Cardiac muscle cell (in vitro differentiated cells and primary cell): ENCODE measurements around the gene FOXR2. TPM values are rescaled to one million over a fixed set of nuclear protein-coding genes. Genes with fewer than 3 reads are reported as not detected.

Experiments
- DNase-seq, 2 donors: peaks; one replicate each; pipeline versions ENCODE4 v3.0.0 to v3.0.0-alpha.2; 2010 to 2017; ENCODE audit warnings: low read depth in 1 of 2, low spot score in 1 of 2
- H3K27ac ChIP-seq: fragments of 200-600 bp; sonication (generic); 2 replicates; pipeline ENCODE4 v1.5.1; 2016
- H3K27me3 ChIP-seq: fragments of 200-600 bp; sonication (generic); 2 replicates; pipeline ENCODE4 v1.6.0; 2016; ENCODE audit warnings: control low read depth
- H3K36me3 ChIP-seq: fragments of 200-600 bp; sonication (generic); 2 replicates; pipeline ENCODE4 v1.5.1; 2016; ENCODE audit warnings: control low read depth
- H3K4me1 ChIP-seq: fragments of 200-600 bp; sonication (generic); 2 replicates; pipeline ENCODE4 v1.8.1; 2017; ENCODE audit warnings: low read depth, mild to moderate bottlenecking, mixed run types
- H3K4me3 ChIP-seq: fragments of 200-600 bp; sonication (generic); 2 replicates; pipeline ENCODE4 v1.5.1; 2016; ENCODE audit warnings: mild to moderate bottlenecking
- H3K9me3 ChIP-seq: fragments of 200-600 bp; sonication (generic); 2 replicates; pipeline ENCODE4 v1.5.1; 2017; ENCODE audit warnings: low read depth, mild to moderate bottlenecking, control low read depth
- polyA plus RNA-seq: library from polyadenylated mRNA; unstranded; fragments of >200 nt; fragmentation: Nextera tagmentation; extraction: Ambion mirVana; gene quantifications from 2 replicates; pipeline ENCODE4 v1.2.1, GENCODE V29; 2016
- total RNA-seq: library from RNA; depleted of rRNA; stranded (reverse); fragments of >200 nt; gene quantifications from 2 replicates; pipeline ENCODE4 v1.2.3, GENCODE V29; 2016
- TF ChIP-seq, protein P1 (sequence below): IDR thresholded peaks from 2 replicates; pipeline ENCODE4 v1.5.1; 2012; ENCODE audit warnings: low read depth, mild to moderate bottlenecking, low read length

Gene FOXR2
- total and polyA plus RNA-seq, 2 experiments from 2014 or later, result not detected

- H3K27ac ChIP-seq, result no peak overlapping the region
- DNase-seq, result no peak
- no peaks in the 10 kb centered on the region for H3K9me3 ChIP-seq
- TF ChIP-seq, protein P1, sequence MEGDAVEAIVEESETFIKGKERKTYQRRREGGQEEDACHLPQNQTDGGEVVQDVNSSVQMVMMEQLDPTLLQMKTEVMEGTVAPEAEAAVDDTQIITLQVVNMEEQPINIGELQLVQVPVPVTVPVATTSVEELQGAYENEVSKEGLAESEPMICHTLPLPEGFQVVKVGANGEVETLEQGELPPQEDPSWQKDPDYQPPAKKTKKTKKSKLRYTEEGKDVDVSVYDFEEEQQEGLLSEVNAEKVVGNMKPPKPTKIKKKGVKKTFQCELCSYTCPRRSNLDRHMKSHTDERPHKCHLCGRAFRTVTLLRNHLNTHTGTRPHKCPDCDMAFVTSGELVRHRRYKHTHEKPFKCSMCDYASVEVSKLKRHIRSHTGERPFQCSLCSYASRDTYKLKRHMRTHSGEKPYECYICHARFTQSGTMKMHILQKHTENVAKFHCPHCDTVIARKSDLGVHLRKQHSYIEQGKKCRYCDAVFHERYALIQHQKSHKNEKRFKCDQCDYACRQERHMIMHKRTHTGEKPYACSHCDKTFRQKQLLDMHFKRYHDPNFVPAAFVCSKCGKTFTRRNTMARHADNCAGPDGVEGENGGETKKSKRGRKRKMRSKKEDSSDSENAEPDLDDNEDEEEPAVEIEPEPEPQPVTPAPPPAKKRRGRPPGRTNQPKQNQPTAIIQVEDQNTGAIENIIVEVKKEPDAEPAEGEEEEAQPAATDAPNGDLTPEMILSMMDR, result no peak
- no peaks in the 10 kb centered on the region for H3K36me3 ChIP-seq
- no peak overlapping the region for H3K4me3 ChIP-seq
- H3K4me1 ChIP-seq, result no peaks in the 10 kb centered on the region
- H3K27me3 ChIP-seq, result no peaks in the 10 kb centered on the region
These were observed 25.2 kb downstream of the FOXR2 start for GRCh38 chrX:55648434-55648833.

GRCh38 chrX:55659931-55660330, 36.7 kb downstream of the FOXR2 start:
- no peaks in the 10 kb centered on the region for H3K4me1 ChIP-seq
- no peaks in the 10 kb centered on the region for H3K36me3 ChIP-seq
- no peak for DNase-seq
- TF ChIP-seq, protein P1, result no peak
- no peak overlapping the region for H3K4me3 ChIP-seq
- H3K27ac ChIP-seq, result no peak overlapping the region
- H3K9me3 ChIP-seq, result no peaks in the 10 kb centered on the region
- no peaks in the 10 kb centered on the region for H3K27me3 ChIP-seq

- no peak overlapping the region for H3K4me3 ChIP-seq
- TF ChIP-seq, protein P1, result no peak
- H3K27ac ChIP-seq, result no peak overlapping the region
- no peaks in the 10 kb centered on the region for H3K4me1 ChIP-seq
- H3K36me3 ChIP-seq, result no peaks in the 10 kb centered on the region
- H3K27me3 ChIP-seq, result no peaks in the 10 kb centered on the region
- no peak for DNase-seq
- H3K9me3 ChIP-seq, result no peaks in the 10 kb centered on the region
These were observed 40.4 kb downstream of the FOXR2 start for GRCh38 chrX:55663584-55663983.

DNA sequence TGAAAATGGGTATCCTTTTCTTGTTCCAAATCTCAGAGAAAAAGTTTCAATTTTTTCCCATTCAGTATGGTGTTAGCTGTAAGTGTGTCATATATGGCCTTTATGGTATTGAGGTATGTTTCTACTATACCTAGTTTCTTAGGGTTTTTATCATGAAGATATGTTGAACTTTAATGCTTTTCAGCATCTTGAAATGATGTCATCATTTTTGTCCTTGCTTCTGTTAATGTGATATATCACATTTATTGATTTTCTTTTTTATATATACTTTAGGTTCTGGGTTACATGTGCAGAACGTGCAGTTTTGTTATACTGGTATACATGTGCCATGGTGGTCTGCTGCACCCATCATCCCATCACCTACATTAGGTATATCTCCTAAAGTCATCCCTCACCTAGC, 44.9 kb downstream of the FOXR2 start:
- no peaks in the 10 kb centered on the region for H3K36me3 ChIP-seq
- DNase-seq, result no peak
- no peak overlapping the region for H3K27ac ChIP-seq
- no peaks in the 10 kb centered on the region for H3K27me3 ChIP-seq
- H3K9me3 ChIP-seq, result no peaks in the 10 kb centered on the region
- H3K4me3 ChIP-seq, result no peak overlapping the region
- H3K4me1 ChIP-seq, result no peaks in the 10 kb centered on the region
- TF ChIP-seq, protein P1, result no peak

Other genes with a start within 250 kb of the FOXR2 start
- 65.7 and 88.9 TPM in 2 replicates for gene MAGEH1, start 171.3 kb upstream of the FOXR2 start, total RNA-seq
- gene MAGEH1, start 171.3 kb upstream of the FOXR2 start, polyA plus RNA-seq, result 80.4 and 86.7 TPM in 2 replicates
- gene USP51, start 133.6 kb upstream of the FOXR2 start, total RNA-seq, result 4.8 and 7.3 TPM in 2 replicates
- 1.4 and 2.6 TPM in 2 replicates for gene USP51, start 133.6 kb upstream of the FOXR2 start, polyA plus RNA-seq
- gene RRAGB, start 94.3 kb downstream of the FOXR2 start, total RNA-seq, result 20.6 and 38.3 TPM in 2 replicates
- gene RRAGB, start 94.3 kb downstream of the FOXR2 start, polyA plus RNA-seq, result 44.4 and 45.6 TPM in 2 replicates